Measurements from ENCODE around the gene GHR.

GHR gene

DNA sequence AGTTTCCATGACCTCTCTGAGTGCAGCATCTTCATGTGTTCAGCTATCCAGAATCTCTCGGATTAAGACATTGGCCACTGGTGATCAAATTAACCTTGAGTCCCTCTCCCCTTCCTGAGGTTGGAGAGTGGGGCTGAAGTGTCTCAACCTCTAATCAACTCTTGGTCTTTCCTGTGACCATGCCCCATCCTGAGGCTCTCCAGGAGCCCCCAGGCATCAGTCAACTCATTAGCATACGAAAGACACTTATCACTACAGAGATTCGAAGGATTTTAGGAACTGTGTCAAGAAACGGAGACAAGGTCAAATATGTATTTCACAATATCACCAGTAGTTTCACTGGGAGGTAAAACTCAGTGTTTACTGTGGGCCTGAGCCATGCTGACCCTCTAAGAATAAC, 203.2 kb downstream of the GHR start:
- TF ChIP-seq, protein P1, sequence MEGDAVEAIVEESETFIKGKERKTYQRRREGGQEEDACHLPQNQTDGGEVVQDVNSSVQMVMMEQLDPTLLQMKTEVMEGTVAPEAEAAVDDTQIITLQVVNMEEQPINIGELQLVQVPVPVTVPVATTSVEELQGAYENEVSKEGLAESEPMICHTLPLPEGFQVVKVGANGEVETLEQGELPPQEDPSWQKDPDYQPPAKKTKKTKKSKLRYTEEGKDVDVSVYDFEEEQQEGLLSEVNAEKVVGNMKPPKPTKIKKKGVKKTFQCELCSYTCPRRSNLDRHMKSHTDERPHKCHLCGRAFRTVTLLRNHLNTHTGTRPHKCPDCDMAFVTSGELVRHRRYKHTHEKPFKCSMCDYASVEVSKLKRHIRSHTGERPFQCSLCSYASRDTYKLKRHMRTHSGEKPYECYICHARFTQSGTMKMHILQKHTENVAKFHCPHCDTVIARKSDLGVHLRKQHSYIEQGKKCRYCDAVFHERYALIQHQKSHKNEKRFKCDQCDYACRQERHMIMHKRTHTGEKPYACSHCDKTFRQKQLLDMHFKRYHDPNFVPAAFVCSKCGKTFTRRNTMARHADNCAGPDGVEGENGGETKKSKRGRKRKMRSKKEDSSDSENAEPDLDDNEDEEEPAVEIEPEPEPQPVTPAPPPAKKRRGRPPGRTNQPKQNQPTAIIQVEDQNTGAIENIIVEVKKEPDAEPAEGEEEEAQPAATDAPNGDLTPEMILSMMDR (IDR thresholded peaks at IDR 0.05; ENCODE audit: low read depth, low read length) = no peak
- DNase-seq (ENCODE audit: extremely low read depth, low read depth) = no peak

DNA sequence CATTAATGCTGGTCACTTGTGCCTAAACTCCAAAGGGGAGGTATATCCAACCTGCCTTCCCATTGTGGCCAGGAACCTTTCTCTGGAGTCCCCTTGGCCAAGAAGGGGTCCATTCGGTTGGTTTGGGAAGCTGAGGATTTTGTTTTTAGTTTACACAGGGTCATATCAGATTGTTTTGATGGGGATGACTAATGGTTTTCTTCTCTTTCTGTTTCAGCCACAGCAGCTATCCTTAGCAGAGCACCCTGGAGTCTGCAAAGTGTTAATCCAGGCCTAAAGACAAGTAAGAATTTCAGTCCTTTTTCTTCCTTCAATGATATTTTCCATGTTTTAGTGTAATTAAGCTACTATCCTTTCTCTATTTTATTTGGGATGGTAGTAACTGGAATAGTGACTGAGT, 205.6 kb downstream of the GHR start:
- TF ChIP-seq, protein P1 (IDR thresholded peaks at IDR 0.05; ENCODE audit: low read depth, low read length) = no peak
- DNase-seq (ENCODE audit: extremely low read depth, low read depth) = no peak

DNA sequence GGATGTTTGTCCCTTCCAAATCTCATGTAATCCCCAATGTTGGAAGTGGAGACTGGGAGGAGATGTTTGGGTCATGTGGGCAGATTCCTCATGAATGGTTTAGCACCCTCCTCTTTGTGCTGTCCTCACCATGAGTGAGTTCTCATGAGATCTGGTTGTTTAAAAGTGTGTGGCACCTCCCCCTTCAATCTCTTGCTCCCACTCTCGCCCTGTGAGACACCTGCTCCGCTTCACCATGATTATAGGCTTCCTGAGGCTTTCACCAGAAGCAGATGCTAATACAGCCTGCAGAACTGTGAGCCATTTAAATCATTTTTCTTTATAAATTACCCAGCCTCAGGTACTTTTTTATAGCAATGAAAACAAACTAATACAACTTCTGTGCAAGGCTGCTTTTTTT, 206.0 kb downstream of the GHR start:
- TF ChIP-seq, protein P1 (IDR thresholded peaks at IDR 0.05; ENCODE audit: low read depth, low read length) = no peak
- no peak for DNase-seq (ENCODE audit: extremely low read depth, low read depth)

DNA sequence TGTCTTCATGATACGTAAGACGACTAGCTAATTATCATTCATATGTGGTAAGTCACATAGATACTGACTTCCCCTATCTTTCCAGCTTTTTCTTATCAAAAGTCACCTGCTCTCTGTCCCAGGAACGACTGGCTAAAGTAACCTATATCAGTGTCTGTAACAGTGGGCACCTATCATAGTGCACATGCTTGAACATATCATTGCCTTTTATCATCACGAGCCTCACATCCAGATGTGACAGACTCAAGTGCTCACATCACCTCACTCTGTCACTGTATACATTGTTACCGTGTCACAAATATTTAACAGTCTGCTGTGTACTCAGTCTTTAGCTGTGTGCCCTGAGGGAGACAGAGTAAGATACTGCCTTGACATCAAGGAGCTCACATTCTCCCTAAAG, 208.0 kb downstream of the GHR start:
- TF ChIP-seq, protein P1 (IDR thresholded peaks at IDR 0.05; ENCODE audit: low read depth, low read length) = no peak
- no peak for DNase-seq (ENCODE audit: extremely low read depth, low read depth)

DNA sequence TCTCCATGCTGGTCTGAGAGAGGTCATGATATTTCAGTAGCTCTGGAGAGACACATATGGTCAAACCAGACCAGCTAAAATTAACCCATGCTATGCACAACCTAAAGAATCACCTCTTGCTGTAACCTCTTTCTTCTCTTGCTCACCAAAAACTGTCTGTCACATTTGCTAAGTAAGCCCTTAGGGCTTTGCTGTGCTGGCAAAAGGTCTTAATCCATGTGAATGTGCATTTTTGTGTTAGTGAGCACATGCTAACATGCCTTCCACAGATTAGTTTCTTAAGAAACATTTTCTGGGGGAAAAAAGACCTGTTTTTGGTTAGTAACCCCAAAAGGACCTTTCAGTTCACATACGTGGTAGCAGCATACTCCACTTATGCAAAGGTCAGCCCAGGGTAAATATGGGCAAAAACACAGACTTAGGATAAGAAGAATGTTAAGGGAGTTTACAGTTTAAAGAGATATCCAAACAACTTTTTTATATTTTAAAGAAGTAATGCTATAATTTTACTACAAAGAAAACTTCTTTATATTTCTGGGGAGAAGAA, 209.2 kb downstream of the GHR start:
- DNase-seq (ENCODE audit: extremely low read depth, low read depth) = no peak
- TF ChIP-seq, protein P1 (IDR thresholded peaks at IDR 0.05; ENCODE audit: low read depth, low read length) = no peak

DNA sequence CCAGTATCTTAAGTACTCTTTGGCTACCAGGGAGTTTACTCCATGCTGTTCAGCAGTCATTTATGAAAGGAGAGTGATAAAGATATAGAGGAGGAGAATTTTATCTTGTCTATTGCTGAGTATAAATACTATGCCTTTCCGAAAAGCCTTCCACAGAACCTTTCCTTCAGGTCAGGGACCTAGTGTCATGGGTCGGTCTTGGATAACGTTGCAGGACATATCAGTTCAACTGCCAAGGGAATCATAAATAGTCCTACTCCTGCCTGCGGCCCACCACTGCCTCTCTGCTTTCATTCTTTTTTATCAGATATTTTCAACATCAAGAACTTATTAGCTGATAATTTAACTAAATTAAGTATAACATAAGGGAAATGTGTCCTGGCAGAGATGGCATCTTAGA, 211.3 kb downstream of the GHR start:
- no peak for DNase-seq (ENCODE audit: extremely low read depth, low read depth)
- TF ChIP-seq, protein P1 (IDR thresholded peaks at IDR 0.05; ENCODE audit: low read depth, low read length) = no peak

DNA sequence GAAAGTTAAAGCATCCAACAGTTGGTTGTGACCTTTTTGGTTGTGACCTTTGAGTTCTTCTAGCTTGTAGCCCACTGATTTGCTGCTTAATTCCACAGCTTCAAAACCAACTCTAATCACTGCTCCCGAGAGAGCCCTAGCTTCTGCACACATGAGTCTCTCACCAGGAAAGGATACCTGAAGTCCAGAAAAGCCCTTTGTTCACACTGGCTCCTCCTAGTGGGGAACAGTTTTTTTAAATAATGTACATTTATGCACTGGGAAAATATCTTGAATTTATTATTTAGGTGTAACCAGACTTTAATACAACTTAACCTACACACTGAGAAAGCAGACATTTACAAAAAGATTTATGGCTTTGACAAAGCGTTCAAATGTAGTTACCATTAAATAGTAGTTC, 213.2 kb downstream of the GHR start:
- DNase-seq (ENCODE audit: extremely low read depth, low read depth) = no peak
- TF ChIP-seq, protein P1 (IDR thresholded peaks at IDR 0.05; ENCODE audit: low read depth, low read length) = peak; percentile 7

All from AG09319 (cell line).